ENCODE measurements around the gene NEK6.

NEK6 gene

DNA sequence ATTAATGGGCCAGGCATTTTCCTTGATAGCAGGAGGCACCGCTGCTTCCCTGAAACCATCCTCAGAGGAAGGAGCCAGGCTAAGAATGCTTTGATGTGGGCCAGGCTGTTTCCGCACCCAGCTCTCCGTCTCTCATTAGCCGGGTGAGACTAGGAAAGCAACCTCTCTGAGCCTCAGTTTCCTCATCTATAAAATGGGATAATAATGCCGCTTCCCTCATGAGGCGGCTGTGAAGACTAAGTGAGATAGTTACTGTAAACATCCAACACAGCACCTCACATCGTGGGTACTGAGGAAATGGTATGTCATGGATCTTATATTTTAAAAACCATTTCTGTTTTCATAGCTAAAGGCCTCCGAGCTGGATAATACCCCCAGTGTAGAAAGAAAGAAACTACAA is 46.5 kb downstream of the NEK6 start:
- intact Hi-C loops (cut with DNase I): no loop called here

DNA sequence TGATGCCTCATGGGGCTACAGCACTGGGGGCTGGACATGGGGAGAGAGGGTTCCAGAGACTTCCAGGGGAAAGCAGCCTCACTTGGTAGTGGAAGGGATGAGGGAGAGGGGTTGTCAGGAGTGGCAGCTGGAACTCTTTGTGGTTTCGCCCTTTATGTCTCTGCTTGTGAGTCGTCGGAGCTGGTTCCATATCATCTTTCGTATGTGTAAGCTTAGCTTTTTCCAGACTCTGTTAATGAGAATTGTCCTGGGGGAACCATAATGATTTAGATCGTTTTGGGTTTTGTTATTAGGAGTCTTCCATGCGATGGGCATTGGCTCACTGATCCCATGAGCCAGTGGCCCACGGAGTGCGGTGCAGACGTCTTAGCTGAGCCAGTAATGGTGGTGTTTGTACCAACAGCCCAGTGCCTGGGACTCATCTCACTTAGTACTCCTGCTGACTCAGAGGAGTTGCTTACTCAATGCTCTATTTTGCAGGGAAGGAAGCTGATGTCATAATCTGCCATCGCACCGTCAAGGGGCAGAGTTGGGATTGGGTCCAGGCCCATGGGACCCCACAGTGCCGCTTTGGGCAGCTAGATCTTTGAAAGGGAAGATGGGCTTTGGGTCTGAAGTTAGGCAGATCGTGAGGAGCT is 48.5 kb downstream of the NEK6 start:
- peak in 7 of 42 donors; percentile 23 to 76 (median 29) for DNase-seq
- intact Hi-C loops (cut with DNase I): no loop called here

More for the DNA sequence above, 46.5 kb downstream of the NEK6 start:
- no peak for DNase-seq

DNA sequence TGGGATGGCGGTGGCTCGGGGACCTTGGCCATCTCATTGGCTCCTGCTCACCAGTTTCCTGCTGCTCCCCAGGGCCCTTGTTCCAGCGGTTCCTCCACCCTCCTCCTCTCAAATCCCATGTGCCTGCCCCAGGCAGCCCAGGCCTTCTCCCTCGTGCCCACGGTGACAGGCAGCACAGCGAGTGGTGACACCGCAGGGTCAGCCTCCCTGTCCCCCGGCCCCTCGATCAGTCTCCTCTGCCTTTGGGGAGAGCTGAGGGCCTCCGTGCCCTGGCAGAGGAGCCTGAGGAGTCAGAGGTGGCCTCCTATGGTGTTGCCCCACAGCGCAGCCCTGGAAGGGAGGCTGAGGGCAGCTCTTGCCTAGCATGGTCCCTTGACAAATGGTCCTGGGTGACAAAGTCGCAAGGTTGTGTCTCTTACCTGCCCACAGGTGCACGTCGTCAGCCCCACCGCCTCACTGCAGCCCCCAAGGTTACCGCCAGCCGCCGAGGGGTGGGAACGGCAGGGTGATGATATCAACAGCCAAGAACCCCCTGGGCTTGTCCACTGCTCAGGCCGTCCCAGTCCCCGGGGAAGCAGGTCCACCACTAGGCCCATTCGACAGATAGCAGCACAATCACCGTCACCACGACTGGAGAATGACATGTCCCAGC is 49.8 kb downstream of the NEK6 start:
- intact Hi-C loops (cut with DNase I): no loop called here
- DNase-seq: no peak

DNA sequence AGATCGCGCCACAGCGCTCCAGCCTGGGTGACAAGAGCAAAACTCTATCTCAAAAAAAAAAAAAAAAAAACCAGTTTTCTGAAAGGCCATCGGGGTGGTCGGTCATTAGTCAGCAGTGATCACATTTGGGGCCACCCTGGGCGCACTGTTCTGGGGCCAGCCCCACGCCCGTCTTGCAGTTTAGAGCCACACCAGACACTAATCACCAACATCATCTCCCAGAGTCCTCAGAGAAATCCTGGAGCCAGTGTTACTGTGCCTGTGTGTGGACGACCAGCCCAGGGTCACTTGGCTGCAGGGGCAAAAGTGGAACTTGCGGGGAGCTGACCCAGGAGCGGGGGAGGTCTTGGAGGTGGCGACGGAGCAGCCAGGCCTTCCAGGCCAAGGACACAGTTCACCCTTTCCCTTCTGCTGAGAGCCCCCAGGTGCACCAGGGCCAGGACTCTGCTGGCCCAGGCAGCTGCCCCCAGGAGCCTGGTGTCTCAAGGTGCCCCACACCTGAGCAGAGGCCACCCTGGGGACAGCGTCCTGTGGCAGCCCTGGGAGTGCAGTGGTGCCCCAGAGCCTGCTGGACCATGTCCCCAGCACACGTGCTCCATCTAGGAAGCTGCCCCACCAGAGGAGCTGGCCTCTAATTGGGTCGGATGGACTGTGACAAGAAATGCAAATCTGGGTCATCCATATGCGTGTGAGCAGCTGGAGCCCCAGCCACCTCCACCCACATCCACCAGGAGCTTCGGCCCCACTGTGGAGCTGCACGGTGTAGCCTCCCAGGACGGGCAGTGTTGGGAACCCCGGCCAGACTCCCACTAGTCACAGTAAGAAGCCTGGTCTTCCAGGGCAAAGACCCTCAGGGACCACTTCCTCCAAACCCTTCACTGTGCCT is 51.1 kb downstream of the NEK6 start:
- no peak for DNase-seq
- intact Hi-C loops (cut with DNase I): no loop called here

DNA sequence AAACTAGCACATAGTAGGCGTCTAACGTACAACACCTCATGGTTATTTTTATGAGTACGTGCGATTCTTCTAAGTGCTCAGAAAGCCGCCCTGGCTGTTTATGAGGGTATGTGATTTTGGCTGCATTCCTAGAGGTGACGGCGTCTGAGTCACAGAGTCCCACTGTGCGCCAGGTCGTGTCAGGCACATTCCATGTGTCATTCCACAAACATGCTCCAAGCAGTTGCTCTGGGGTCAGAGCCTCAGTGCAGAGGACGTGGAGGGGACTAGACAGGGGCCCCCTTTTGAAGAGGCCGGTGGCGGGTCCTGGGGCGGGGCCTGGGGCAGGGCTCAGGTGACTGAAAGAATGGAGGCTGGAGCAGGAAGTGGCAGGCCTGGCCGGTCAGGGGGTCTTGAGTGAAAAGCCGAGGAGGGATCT is 51.9 kb downstream of the NEK6 start:
- intact Hi-C loops (cut with DNase I): no loop called here
- no peak for DNase-seq

DNA sequence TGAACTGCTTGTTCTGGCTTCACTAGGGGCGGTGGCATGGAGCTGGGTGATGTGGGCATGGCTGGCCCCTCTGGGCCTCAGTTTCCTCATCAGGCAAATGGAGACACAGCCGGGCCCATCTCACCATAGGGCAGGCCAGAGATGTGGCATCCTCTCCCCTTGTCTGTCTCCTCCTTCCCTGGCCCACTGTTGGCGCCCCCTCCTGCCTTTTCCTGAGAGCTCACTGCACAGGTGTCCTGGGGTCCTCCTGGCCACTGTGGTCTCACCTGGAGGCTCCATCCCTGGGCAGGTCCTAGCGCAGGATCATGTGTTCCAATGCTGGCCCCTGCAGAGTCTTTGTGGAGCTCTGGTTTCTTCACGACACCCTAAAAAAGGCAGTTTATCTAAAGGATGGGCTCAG is 53.5 kb downstream of the NEK6 start:
- intact Hi-C loops (cut with DNase I): no loop called here
- DNase-seq: no peak

DNA sequence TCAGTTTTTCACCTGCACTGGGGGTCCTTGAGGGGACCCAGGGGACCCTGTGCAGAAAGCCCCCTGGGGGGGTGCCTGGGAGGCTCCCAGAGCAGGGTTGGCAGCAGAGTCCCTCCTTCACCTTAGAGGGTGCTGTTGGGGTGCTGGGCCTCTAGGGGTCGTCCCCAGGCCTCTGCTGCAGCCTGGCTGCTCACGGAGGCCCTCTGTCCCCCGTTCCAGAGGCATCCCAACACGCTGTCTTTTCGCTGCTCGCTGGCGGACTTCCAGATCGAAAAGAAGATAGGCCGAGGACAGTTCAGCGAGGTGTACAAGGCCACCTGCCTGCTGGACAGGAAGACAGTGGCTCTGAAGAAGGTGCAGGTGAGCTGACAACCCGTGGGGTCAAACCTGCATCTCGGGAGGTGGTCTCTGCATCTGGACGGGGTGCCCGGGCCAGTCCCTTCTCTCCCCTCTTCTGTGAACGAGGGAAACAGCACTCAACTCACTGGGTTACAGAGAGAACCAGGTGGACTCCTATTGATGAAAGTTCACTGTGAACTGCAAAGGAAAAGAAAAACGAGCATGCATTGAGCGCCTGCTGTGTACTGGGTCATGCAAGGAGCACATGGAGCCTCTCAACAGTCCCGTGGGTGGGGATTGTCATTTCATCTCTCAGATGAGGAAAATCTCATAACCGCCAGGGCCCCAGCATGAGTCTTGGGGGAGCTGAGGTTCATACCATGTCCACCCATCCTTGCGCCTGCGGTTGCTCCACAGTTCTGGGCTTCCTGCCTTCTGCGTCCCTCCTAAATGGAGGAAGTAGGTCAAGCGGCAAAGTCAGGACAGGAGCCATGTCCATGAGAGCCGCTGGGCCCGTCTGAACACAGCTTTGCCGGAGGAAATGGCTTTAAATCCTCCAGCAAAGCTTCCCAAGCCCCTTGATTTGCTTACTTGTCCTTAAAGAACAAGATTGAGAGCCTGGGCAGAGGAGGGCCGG is 54.8 kb downstream of the NEK6 start:
- DNase-seq: peak in 20 of 42 donors; percentile 21 to 71 (median 40)

DNA sequence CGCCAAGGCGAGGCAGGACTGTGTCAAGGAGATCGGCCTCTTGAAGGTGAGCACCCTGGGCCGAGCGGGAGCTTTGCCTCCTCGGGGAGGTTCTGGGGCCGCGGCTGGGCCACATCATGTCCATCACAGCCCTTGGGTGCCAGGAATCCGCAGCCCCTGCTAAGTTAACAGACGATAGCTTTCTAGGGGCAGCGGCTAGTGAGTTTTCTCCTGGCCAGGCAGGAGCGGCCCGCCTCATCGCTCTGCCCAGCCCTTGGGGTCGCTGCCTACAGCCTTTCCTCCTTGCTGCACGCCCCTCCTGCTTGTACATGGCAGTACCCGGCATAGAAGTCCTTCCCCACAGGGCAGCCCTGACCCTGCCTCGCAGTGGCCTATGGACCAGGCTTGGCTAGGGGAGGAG is 56.2 kb downstream of the NEK6 start:
- intact Hi-C loops (cut with DNase I): no loop called here
- DNase-seq: no peak

More for the DNA sequence above, 54.8 kb downstream of the NEK6 start:
- intact Hi-C loops (cut with DNase I): no loop called here

DNA sequence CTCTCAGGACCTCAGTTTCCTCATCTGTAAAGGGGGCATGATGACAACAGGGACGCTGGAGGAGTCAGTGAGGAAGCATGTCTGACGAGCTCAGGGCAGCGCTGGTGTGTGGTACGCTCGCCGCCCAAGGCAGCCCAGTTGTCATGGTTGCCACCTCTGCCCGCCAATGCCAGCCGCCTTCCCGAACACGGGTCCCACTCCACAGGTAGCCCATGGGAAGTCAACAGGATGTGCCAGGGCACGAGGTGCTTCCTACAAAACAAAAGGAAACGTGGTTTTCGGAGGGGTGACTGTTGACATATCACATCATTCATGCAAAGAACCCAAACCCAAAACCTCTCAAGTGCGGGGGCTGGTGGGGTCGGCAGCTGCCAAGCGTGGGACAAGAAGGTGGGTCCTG is 58.1 kb downstream of the NEK6 start:
- no peak for DNase-seq
- intact Hi-C loops (cut with DNase I): no loop called here

DNA sequence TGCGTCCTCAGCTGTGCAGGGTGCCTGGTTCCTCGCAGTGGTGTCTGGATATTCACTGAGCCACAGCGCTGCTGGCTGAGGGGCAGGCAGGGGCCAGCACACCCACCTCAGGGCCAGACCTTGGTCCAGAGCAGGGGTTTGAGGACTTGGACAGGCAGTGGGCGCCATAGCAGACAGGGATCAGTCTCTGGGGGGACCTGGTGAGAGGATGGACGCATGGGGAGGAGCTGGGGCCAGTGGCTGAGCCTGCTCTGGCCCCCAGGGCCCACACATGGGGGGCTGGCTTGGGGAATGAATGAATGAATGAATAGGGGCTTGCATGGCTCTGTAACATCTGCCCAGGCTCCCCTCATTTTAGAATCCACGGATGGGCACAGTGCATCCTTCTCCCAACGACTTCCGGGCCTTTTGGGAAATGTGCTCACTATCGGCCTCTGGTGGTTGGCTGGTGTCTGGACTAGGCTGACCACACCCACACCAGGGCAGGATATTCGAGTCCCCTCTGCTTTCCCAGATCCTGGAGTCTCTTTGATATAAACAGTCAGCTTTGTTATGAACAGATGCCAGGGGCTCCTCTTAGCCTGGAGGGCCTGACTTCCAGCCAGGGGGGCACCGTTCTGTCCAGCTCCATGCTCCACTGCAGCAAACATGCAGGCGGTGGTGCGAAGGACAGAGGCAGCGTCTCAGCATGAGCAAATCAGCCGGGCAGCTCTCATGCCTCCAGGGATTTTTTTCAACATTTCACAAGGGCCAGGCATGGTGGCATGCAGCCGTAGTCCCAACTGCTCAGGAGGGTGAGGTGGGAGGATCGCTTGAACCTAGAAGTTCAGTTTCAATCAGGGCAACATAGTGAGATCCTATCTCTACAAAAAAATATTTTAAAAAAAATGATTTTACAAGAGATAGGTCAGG is 62.6 kb downstream of the NEK6 start:
- DNase-seq: peak; percentile 34 to 84 (median 70)
- intact Hi-C loops (cut with DNase I): loop anchor here (5.0 kb wide), 1 partner anchor 193 kb away; no protein-coding TSS in a partner anchor

DNA sequence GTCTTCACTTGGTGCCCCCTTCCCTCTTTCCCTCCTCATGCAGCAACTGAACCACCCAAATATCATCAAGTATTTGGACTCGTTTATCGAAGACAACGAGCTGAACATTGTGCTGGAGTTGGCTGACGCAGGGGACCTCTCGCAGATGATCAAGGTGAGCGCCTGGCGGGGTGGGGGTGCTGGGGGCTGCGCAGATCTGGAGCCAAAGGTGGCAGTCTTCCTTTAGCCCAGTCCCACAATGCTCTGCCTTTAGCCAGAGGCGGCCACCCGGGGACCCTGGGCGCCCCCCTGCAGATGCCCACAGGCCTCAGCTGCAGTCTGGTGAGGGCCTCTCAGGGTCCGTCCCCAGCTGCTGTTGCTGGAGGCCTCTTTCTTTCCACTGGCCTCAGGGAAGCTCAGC is 63.7 kb downstream of the NEK6 start:
- intact Hi-C loops (cut with DNase I): loop anchor here (5.0 kb wide), 1 partner anchor 194 kb away; no protein-coding TSS in a partner anchor

DNA sequence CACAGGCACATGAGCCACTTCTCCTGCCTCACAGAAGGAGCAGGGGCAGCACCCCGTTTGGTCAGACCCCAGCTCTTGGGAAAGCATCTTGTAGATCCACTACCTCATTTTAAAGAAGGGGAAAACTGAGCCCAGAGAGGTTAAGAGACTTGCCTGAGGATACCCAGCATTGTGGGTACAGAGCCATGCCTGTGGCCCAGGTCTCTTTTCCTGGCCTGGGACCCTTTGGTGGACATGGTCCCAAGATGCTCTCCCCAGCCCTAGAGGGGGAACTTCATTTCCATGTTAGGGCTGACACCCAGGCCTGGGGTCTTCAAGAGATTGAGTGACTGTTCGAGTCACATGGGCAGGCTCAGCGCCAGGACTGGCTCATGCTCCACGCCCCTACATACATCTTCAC is 64.2 kb downstream of the NEK6 start:
- intact Hi-C loops (cut with DNase I): loop anchor here (5.0 kb wide), 1 partner anchor 195 kb away; no protein-coding TSS in a partner anchor
- no peak for DNase-seq

More for the DNA sequence above, 63.7 kb downstream of the NEK6 start:
- DNase-seq: no peak

DNA sequence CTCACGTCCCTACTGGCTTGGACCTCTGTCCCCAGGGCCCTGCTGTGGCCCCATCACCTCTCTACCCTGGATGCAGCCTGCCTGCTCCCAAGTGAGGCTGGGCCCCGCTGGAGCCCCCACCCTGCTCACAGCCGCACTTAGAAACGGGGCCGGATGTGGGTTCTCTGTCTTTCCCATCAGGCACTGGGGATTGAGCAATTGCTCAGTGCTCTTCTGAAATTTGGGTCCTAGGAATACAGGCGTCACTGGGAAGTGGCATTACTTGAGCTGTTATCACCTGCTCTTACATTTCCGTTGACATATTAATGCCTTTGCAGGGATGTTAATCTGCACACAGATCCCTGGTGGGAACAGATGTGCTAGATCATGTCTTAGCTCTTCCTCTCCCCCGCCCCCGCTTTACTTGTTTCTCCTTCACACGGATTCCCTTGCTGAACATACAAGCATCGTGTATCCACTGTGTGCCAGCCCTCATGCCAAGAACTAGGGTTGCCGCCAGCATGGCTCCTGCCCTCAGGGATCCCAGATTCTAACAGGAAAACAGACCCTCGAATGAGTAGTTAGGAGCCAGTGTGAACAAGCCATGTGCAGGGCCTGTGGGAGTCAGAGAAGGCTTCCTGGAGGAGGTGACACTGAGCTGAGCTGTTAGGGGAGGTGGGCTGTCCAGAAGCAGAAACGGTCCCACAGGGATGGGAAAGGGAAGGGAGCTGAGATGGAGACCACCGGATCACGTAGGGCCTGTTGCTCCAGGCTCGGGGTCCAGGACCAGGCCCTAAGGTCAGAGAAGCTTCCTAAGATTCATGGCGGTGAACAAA is 65.1 kb downstream of the NEK6 start:
- intact Hi-C loops (cut with DNase I): loop anchor here (5.0 kb wide), 1 partner anchor 196 kb away; no protein-coding TSS in a partner anchor
- DNase-seq: no peak

DNA sequence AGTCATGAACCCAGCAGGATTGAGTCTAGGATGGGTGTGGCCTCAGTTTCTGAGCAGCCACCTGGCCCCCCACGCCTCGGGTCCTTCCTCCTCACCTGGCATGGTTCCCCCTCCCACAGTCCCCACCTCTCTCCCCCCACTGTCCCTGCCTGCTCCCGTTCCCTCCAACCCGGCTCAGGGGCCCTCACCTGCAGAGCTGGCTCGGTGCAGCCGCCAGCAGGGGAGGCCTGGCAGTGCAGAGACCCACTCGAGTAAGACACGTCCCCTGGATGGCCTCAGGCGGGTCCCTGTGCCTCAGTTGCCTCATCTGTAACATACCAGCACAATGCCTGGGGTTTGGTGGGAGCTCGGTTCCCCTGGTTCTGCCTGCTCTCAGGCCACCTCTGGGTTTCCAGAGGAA is 66.2 kb downstream of the NEK6 start:
- intact Hi-C loops (cut with DNase I): loop anchor here (5.0 kb wide), 1 partner anchor 197 kb away; no protein-coding TSS in a partner anchor
- DNase-seq: no peak

DNA sequence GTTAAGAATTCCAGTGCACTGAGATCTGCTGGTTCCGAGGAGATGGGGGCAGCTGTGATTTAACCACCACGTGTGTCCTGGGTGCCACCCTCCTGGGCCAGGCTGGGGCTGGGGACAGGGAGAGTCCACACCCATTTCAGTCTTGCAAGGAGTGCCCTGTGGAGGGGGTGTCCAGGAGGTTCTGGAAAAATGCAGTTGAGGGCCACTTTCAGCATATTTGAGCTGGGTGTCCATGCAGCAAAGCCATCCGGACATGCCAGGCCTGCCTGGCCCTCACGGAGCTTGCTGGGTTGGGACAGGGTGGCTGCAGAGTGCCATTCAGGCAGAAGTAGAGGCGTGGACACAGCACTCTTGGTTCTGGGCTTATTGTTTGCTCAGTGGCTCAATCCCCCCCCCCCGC is 68.1 kb downstream of the NEK6 start:
- intact Hi-C loops (cut with DNase I): no loop called here

DNA sequence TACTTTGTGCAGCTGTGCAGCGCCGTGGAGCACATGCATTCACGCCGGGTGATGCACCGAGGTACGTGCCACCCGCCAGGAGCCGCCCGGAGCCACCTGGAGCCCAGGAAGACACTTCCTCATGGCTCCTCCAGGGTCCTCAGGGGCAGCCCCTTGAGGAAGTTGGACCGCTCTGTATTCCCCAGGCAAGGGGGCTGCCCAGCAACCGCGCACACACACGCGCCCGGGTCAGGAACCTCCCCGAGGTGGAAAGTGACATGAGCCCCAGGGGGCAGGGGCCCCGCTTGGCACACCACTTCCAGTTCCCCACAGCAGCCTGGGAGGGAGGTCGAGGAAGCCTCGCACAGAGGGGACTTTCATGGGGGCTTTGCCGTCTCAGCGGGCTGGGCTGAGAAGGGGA is 68.6 kb downstream of the NEK6 start:
- intact Hi-C loops (cut with DNase I): no loop called here
- no peak for DNase-seq

More for the DNA sequence above, 68.1 kb downstream of the NEK6 start:
- no peak for DNase-seq

DNA sequence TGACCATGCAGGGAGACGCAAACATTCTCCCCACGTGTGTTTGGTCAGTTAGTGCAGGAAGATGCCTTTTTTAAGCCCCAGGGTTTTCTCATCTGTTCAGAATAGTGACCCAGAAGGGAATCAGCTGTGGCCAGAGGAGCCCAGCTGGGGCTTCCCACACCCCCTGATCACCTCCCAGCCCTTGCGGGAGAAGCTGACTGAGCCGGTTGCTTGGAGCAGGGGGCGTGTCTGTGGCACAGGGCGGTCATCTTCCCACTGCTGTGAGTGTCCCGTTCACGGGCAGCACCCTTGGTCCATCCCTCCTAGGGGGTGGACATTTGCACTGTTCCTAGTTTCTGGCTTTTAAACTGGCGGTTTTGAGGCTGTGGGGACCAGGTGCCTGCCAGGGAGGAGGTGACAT is 69.7 kb downstream of the NEK6 start:
- intact Hi-C loops (cut with DNase I): no loop called here
- DNase-seq: no peak

Data from head of caudate nucleus (tissue), 42 donors.